HG02870 (cell line): ENCODE results near the gene ERAS.
A peak's percentile ranks its signal among the peaks of the same experiment; 100 is the strongest.
"Not testable (repeated sequence)": the region's sequence is repeated elsewhere in the genome, so short reads cannot be mapped to it uniquely, and the experiment has no call there.

Experiments
- ATAC-seq: cut with Tn5 transposase; IDR thresholded peaks from one replicate; pipeline ENCODE4 v1.9.1; 2021; ENCODE audit warnings: mild to moderate bottlenecking, moderate library complexity; ENCODE audit not compliant: unreplicated experiment

The ERAS gene

GRCh38 chrX:48794911-48795515 is 31.3 kb upstream of the ERAS start:
- ATAC-seq, result no peak

- ATAC-seq, result no peak
Observed at GRCh38 chrX:48798318-48798717, 28.0 kb upstream of the ERAS start.

- no peak for ATAC-seq
Observed at GRCh38 chrX:48800574-48801279, 25.6 kb upstream of the ERAS start.

- peak; percentile 82 for ATAC-seq
Observed at GRCh38 chrX:48801280-48802088, 24.8 kb upstream of the ERAS start, which contains the start of gene HDAC6. TSS of gene HDAC6 (plus strand) at chrX:48802067. CDS start at chrX:48802693, 626 bp downstream.

GRCh38 chrX:48802089-48802904 is 24.0 kb upstream of the ERAS start:
- ATAC-seq, result peak; percentile 34

GRCh38 chrX:48802905-48803200 is 23.5 kb upstream of the ERAS start:
- ATAC-seq, result no peak

- no peak for ATAC-seq
Observed at GRCh38 chrX:48806081-48806480, 20.2 kb upstream of the ERAS start.

- ATAC-seq, result no peak
Observed at GRCh38 chrX:48813644-48814043, 12.7 kb upstream of the ERAS start.

- ATAC-seq, result no peak
Observed at GRCh38 chrX:48814722-48815121, 11.6 kb upstream of the ERAS start.

- no peak for ATAC-seq
Observed at GRCh38 chrX:48815266-48815665, 11.0 kb upstream of the ERAS start.

GRCh38 chrX:48816014-48816810 is 10.1 kb upstream of the ERAS start:
- no peak for ATAC-seq

- ATAC-seq, result no peak
Observed at GRCh38 chrX:48818098-48818497, 8.2 kb upstream of the ERAS start.

- no peak for ATAC-seq
Observed at GRCh38 chrX:48818866-48819265, 7.4 kb upstream of the ERAS start.

- ATAC-seq, result not testable (repeated sequence)
Observed at GRCh38 chrX:48819394-48819793, 6.9 kb upstream of the ERAS start.

- ATAC-seq, result no peak
Observed at GRCh38 chrX:48823053-48823452, 3.3 kb upstream of the ERAS start.

- no peak for ATAC-seq
Observed at GRCh38 chrX:48824066-48824465, 2.2 kb upstream of the ERAS start.

- ATAC-seq, result no peak
Observed at GRCh38 chrX:48826876-48827653, 752 bp downstream of the ERAS start.

- ATAC-seq, result no peak
Observed at GRCh38 chrX:48827654-48827968, 1.3 kb downstream of the ERAS start.

GRCh38 chrX:48829016-48829735 is 2.9 kb downstream of the ERAS start:
- no peak for ATAC-seq
